ENCODE measurements around the gene APBA2.

Gene APBA2

DNA sequence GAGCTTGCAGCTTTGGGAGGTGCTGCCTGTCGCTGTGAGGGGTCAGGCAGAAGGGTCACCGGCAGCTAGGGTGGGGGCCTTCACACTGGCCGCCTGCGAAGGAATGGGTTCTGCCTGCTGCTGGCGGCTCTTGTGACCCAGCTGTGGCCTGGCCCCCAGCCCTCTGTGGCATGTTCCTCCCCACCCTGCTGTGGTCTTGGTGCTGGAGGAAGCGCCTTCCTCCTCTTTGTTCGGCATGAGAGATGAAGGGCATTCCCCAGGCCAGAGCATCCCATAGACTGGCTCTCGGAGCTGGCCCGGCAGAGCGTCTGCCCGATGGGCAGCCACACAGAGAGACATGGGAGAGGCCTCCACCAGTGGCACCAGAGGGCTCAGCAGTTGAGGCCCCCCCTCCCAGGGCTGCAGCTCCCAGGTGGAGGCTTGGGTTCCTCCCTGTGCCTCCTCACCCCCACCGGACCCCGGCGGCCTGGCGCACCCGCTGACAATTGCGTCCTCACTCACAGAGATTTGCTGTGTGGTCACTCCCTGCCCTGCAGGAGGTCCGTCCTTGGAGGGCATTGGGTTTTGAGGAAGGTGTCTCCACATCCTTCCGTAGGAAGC, 221.6 kb downstream of the APBA2 start:
- TF ChIP-seq, protein P1, sequence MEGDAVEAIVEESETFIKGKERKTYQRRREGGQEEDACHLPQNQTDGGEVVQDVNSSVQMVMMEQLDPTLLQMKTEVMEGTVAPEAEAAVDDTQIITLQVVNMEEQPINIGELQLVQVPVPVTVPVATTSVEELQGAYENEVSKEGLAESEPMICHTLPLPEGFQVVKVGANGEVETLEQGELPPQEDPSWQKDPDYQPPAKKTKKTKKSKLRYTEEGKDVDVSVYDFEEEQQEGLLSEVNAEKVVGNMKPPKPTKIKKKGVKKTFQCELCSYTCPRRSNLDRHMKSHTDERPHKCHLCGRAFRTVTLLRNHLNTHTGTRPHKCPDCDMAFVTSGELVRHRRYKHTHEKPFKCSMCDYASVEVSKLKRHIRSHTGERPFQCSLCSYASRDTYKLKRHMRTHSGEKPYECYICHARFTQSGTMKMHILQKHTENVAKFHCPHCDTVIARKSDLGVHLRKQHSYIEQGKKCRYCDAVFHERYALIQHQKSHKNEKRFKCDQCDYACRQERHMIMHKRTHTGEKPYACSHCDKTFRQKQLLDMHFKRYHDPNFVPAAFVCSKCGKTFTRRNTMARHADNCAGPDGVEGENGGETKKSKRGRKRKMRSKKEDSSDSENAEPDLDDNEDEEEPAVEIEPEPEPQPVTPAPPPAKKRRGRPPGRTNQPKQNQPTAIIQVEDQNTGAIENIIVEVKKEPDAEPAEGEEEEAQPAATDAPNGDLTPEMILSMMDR (IDR thresholded peaks at IDR 0.05; ENCODE audit: extremely low read depth, missing control alignments): no peak

DNA sequence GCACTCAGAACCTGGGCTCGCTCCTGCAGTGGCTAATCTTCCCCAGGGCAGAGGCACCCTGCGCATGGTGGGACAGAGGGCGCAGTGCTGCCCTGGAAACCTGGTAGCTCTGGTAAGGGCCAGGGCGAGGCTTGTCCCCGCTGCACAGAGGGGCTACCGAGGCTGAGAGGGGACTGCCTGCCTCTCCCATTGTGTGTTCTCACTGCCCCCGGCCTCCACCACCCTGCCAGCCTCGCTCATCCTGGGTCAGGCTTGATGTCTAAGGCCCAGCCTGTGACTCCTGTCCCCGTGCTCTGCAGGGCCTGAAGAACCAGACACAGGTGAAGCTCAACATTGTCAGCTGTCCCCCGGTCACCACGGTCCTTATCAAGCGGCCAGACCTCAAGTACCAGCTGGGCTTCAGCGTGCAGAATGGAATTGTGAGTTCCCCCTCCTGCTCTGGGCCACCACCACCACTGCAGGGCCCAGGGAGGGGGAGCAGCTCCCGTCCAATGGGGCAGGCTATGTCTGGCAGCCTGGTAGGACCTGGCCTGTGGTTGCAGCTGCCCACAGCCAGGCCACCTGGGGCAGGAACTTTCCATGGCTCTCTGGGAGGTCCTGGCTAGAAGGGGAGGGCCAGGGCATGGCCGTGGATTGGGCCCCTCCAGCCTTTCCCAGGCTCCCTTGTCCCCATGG, 222.3 kb downstream of the APBA2 start:
- no peak for DNase-seq (ENCODE audit: low spot score)
- TF ChIP-seq, protein P1 (IDR thresholded peaks at IDR 0.05; ENCODE audit: extremely low read depth, missing control alignments): no peak

More for the DNA sequence above, 221.6 kb downstream of the APBA2 start:
- DNase-seq (ENCODE audit: low spot score): no peak

DNA sequence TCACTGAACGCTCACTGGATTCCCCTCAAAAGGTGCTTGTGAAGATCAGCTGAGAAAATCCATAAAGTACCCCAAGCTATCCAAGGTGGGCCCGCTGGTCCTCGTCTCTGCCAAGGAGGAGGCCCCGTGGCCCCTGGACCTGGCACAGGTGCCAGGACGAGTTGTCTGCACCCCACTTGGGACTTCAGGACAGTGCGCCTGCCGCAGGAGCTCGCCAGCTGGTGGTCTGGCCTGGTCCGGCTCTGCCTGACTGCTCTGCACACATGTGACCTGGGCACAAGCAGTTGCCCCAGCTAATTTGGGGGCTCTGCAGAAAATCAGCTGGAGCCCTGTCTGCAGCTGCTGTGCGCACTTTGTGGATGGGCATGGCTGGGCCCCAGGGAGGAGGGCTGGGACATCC, 224.0 kb downstream of the APBA2 start:
- no peak for DNase-seq (ENCODE audit: low spot score)
- TF ChIP-seq, protein P1 (IDR thresholded peaks at IDR 0.05; ENCODE audit: extremely low read depth, missing control alignments): no peak

DNA sequence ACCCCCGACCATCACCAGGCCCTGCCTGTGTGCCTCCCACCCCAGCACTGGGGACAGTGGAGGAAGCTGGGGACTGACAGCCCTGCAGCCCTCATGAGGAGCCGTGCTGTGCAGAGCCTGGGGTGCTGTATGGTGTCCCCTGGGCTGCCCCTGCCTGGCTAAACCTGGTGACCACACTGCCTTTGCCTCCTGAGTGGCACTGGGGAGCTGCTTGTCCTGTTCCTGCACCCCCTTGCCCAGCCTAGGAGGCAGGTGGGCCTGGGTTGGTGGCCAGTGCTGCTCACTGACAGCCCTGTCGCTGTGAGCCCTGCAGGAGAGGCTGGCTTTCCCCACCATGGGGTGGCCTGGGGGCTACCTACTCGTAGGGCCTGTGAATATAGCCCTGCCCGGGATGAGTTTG, 224.4 kb downstream of the APBA2 start:
- TF ChIP-seq, protein P1 (IDR thresholded peaks at IDR 0.05; ENCODE audit: extremely low read depth, missing control alignments): no peak
- no peak for DNase-seq (ENCODE audit: low spot score)

DNA sequence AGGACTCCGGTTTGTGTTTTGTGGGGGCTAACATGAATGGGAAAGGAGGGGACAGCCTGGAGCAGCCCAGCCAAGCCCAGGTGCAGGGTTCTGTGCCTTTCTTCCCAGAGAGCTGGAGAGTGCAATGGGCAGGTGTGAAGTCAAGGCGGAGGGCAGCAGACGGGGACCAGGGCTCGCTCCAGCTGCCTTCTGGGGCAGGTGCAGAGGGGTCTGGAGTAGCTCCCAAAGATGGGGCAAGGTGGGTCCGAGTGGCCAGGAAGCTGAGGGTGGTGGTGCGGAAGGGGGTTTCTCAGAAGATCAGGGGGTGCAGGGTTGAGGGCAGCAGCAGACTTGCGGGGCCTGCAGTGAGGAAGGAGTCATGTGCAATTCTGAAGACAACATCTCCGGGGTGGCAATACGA, 225.0 kb downstream of the APBA2 start:
- TF ChIP-seq, protein P1 (IDR thresholded peaks at IDR 0.05; ENCODE audit: extremely low read depth, missing control alignments): no peak
- DNase-seq (ENCODE audit: low spot score): no peak

DNA sequence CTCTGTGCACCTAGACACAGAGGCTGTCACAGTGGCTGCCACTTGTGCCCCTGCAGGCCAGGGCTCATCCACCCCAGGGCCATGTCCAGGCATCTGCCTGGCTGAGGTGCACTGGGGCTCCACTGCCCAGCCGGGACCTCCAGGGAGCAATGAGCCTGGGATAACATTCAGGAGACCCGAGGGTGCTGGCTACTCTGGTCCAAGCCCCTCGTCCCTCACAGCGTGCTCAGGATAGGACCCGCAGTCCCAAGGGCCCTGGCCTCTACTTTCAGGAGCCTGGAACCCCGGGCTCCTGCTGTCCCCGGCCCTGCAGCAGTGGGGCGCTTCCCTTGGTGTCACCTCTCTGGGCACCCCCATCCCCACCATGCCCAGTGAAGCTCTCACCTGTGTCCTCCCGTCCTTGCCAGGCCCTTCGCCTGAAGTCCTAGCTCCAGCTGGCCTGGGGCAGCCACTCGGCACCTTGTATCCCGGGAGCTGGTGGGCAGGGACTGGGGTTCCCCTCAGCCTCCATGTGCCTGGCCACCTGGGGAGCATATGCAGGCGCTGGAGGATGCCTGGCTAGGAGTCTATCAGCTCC, 226.0 kb downstream of the APBA2 start:
- TF ChIP-seq, protein P1 (IDR thresholded peaks at IDR 0.05; ENCODE audit: extremely low read depth, missing control alignments): no peak
- DNase-seq (ENCODE audit: low spot score): no peak

Measured in GM20000 (cell line).